ENCODE data around the gene ITGAE.

DNA sequence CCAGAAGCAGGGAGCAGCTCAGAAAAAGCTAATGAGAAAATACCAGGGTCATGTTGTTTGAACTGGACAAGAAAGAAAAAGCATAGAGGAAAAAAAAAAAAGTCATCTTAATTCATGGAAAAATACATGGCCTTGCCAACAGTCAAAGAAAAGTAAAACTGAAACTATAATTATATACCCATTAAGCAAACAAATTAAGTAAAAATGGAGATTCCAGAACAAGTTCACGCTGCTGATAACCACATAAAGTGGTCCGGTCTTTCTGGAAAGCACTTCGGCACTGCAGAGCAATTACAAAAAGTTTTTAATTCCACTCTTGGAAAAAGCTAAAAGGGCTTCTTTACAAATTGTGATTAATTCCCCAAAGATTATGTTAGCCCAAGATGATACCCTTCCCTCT is 92.6 kb downstream of the ITGAE start:
- TF ChIP-seq POLR2AphosphoS5 (IDR thresholded peaks at IDR 0.05; ENCODE audit: low read depth) (no peak), EZH2phosphoT487 (IDR thresholded peaks at IDR 0.05; ENCODE audit: unreplicated experiment) (no peak)
- TF ChIP-seq, protein P1, sequence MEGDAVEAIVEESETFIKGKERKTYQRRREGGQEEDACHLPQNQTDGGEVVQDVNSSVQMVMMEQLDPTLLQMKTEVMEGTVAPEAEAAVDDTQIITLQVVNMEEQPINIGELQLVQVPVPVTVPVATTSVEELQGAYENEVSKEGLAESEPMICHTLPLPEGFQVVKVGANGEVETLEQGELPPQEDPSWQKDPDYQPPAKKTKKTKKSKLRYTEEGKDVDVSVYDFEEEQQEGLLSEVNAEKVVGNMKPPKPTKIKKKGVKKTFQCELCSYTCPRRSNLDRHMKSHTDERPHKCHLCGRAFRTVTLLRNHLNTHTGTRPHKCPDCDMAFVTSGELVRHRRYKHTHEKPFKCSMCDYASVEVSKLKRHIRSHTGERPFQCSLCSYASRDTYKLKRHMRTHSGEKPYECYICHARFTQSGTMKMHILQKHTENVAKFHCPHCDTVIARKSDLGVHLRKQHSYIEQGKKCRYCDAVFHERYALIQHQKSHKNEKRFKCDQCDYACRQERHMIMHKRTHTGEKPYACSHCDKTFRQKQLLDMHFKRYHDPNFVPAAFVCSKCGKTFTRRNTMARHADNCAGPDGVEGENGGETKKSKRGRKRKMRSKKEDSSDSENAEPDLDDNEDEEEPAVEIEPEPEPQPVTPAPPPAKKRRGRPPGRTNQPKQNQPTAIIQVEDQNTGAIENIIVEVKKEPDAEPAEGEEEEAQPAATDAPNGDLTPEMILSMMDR (conservative IDR thresholded peaks at IDR 0.05; ENCODE audit: low read depth in 2 of 2): no peak

Measured in GM23338 (cell line).